Astrocyte of the cerebellum (primary cell): Measurements from ENCODE around the gene UBE2QL1.

ENCODE experiments used
- DNase-seq: peaks from one replicate; pipeline ENCODE4 v3.0.0-alpha.2; 2011; ENCODE audit warnings: low read depth
- H3K4me3 ChIP-seq: 2 replicates; pipeline ENCODE4 v1.5.1; 2011; ENCODE audit warnings: mild to moderate bottlenecking, low read depth, low read length, moderate library complexity
- in situ Hi-C: cut with HindIII; loops from 2 replicates; pipeline ENCODE4 v1.10.0; 2017; ENCODE audit warnings: low sequenced_read_pairs
- TF ChIP-seq, protein P1 (sequence below): IDR thresholded peaks from 2 replicates; pipeline ENCODE4 v1.5.1; 2012; ENCODE audit warnings: low read length, low read depth, moderate library complexity, mild to moderate bottlenecking; ENCODE audit errors: missing control alignments

UBE2QL1 gene

GRCh38 chr5:6486074-6486473 is 37.4 kb downstream of the UBE2QL1 start:
- DNase-seq: no peak
- H3K4me3 ChIP-seq: no peak overlapping the region
- TF ChIP-seq, protein P1, sequence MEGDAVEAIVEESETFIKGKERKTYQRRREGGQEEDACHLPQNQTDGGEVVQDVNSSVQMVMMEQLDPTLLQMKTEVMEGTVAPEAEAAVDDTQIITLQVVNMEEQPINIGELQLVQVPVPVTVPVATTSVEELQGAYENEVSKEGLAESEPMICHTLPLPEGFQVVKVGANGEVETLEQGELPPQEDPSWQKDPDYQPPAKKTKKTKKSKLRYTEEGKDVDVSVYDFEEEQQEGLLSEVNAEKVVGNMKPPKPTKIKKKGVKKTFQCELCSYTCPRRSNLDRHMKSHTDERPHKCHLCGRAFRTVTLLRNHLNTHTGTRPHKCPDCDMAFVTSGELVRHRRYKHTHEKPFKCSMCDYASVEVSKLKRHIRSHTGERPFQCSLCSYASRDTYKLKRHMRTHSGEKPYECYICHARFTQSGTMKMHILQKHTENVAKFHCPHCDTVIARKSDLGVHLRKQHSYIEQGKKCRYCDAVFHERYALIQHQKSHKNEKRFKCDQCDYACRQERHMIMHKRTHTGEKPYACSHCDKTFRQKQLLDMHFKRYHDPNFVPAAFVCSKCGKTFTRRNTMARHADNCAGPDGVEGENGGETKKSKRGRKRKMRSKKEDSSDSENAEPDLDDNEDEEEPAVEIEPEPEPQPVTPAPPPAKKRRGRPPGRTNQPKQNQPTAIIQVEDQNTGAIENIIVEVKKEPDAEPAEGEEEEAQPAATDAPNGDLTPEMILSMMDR: no peak
- in situ Hi-C loops: no loop called here

DNA sequence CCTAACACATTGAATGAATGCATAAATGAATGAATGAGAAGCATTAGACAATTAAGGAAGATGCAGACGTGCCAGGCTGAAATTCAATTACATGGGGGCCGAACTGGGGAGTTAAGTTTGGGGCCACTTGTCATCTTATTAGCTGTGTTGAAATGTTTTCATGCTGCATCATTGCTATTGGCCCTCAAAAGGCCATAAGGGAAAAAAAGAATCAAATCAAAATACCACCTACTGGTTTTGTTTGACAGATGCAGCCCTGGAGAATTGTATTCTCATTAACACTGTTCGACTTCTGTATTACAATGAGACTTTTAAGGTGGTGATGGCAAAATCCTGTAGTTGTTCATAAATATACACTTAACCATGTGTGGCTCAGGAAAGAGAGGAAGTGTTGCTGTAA is 38.4 kb downstream of the UBE2QL1 start:
- in situ Hi-C loops: no loop called here
- no peak overlapping the region for H3K4me3 ChIP-seq
- TF ChIP-seq, protein P1: no peak
- no peak for DNase-seq

GRCh38 chr5:6488021-6488420 is 39.4 kb downstream of the UBE2QL1 start:
- DNase-seq: no peak
- H3K4me3 ChIP-seq: no peak overlapping the region
- TF ChIP-seq, protein P1: no peak
- in situ Hi-C loops: no loop called here

GRCh38 chr5:6489643-6490185 is 41.1 kb downstream of the UBE2QL1 start:
- no peak for DNase-seq
- no peak overlapping the region for H3K4me3 ChIP-seq
- in situ Hi-C loops: no loop called here
- TF ChIP-seq, protein P1: no peak

DNA sequence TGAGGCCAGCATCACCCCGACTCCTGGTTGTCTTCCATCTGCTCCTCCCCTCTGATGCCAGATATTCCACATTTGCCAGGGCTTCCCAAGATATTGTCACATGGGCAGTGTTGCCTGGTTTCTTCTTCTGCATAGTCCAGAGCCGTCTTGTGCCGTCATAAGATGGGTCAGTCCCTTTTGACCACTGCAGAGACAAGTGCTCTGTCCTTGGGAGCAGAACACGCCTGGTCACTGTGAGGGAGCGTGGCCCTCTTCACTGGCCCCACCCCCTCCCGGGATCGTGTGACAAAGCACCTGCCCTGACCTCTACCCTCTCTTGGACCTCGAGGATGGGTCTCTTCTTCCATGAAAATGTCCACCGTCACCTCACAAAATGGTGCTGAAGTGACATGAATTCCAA is 41.6 kb downstream of the UBE2QL1 start:
- TF ChIP-seq, protein P1: no peak
- in situ Hi-C loops: no loop called here
- no peak overlapping the region for H3K4me3 ChIP-seq
- no peak for DNase-seq

GRCh38 chr5:6490693-6491092 is 42.0 kb downstream of the UBE2QL1 start:
- TF ChIP-seq, protein P1: no peak
- no peak for DNase-seq
- in situ Hi-C loops: no loop called here
- no peak overlapping the region for H3K4me3 ChIP-seq

GRCh38 chr5:6491196-6491918 is 42.7 kb downstream of the UBE2QL1 start:
- TF ChIP-seq, protein P1: no peak
- in situ Hi-C loops: no loop called here
- H3K4me3 ChIP-seq: no peak overlapping the region
- no peak for DNase-seq
